Upper lobe of left lung (tissue), 4 donors: Measurements from ENCODE around the gene FAM13B.
"Not testable (repeated sequence)": the region's sequence is repeated elsewhere in the genome, so short reads cannot be mapped to it uniquely, and the experiment has no call there.

Source experiments
- POLR2A ChIP-seq, 4 donors: fragments of 450-650 bp; IDR thresholded peaks; one replicate each; pipeline ENCODE4 v1.5.1; 2016 to 2017; ENCODE audit warnings: antibody characterized with exemption in 4 of 4, mild to moderate bottlenecking in 2 of 4
- TF ChIP-seq, protein P1 (sequence below), 6 experiments: fragments of 450-650 bp in 4 of 6; fragments of 200-600 bp in 2 of 6; sonication (generic) in 2 of 6; IDR thresholded peaks; one replicate each; pipeline ENCODE4 v1.5.1; 2016 to 2019; ENCODE audit warnings: antibody characterized with exemption in 6 of 6

DNA sequence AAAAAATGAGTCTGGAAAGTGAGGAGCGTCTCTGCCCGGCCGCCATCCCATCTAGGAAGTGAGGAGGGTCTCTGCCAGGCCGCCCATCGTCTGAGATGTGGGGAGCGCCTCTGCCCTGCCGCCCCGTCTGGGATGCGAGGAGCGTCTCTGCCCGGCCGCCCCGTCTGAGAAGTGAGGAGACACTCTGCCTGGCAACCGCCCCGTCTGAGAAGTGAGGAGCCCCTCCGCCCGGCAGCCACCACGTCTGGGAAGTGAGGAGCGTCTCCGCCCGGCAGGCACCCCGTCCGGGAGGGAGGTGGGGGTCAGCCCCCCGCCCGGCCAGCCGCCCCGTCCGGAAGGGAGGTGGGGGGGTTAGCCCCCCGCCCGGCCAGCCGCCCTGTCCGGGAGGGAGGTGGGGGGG, 37.1 kb upstream of the FAM13B start:
- TF ChIP-seq, protein P1, sequence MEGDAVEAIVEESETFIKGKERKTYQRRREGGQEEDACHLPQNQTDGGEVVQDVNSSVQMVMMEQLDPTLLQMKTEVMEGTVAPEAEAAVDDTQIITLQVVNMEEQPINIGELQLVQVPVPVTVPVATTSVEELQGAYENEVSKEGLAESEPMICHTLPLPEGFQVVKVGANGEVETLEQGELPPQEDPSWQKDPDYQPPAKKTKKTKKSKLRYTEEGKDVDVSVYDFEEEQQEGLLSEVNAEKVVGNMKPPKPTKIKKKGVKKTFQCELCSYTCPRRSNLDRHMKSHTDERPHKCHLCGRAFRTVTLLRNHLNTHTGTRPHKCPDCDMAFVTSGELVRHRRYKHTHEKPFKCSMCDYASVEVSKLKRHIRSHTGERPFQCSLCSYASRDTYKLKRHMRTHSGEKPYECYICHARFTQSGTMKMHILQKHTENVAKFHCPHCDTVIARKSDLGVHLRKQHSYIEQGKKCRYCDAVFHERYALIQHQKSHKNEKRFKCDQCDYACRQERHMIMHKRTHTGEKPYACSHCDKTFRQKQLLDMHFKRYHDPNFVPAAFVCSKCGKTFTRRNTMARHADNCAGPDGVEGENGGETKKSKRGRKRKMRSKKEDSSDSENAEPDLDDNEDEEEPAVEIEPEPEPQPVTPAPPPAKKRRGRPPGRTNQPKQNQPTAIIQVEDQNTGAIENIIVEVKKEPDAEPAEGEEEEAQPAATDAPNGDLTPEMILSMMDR (IDR thresholded peaks at IDR 0.05): not testable (repeated sequence)
- not testable (repeated sequence) for TF ChIP-seq POLR2A (IDR thresholded peaks at IDR 0.05)
